ENCODE measurements around the gene TCF3. TPM values are rescaled to one million over a fixed set of nuclear protein-coding genes. Genes with fewer than 3 reads are reported as not detected.
"Not testable (repeated sequence)": the region's sequence is repeated elsewhere in the genome, so short reads cannot be mapped to it uniquely, and the experiment has no call there.

Gene TCF3
- total and polyA plus RNA-seq, 4 donors = 18.8 to 94.7 (median 77.5) TPM

DNA sequence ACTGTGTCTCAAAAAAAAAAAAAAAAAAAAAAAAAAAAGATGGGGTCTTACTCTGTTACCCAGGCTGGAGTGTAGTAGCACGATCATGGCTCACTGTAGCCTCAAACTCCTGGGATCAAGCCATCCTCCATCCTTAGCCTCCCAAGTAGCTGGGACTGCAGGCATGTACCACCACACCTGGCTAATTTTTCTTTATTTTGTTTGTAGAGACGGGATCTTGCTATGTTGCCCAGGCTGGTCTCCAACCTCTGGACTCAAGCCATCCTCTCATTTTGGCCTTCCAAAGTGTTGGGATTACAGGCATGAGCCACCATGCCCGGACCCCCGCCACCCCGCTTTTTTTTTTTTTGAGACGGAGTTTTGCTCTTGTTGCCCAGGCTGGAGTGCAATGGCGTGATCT is 10.8 kb upstream of the TCF3 start:
- not testable (repeated sequence) for H3K9me3 ChIP-seq (ENCODE audit: control insufficient read depth, insufficient read depth, low read length); H3K4me3 ChIP-seq (ENCODE audit: low read depth, low read length); H3K36me3 ChIP-seq (ENCODE audit: control insufficient read depth, insufficient read depth, low read length); DNase-seq (ENCODE audit: low read depth in 4 of 6, low spot score in 6 of 6); H3K27me3 ChIP-seq (ENCODE audit: control insufficient read depth, insufficient read depth, low read length); H3K27ac ChIP-seq (ENCODE audit: low read depth, low read length)
- peaks cover 18% of the 10 kb centered on the region for H3K4me1 ChIP-seq (ENCODE audit: control insufficient read depth, insufficient read depth, low read length)
- WGBS (ENCODE audit: insufficient coverage) = 67% methylated on average over 1 of the region's 7 CpGs

DNA sequence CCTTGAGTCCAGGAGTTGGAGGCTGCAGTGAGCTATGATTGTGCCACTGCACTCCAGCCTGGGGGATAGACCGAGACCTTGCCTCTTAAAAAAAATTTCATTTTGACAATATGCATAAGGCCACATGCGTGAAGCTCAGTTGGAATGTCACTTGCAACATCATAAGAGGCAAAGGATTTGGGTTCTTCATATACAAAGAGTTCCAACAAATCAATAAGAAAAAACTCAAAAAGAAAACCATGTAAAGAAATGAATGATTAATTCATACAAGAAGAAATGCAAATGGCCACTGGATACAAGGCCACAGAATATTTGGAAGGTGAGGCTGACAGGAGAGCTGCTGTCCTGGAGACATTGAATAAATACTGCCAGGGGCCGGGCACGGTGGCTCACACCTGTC is 9.6 kb upstream of the TCF3 start:
- Histone ChIP-seq H3K9me3 (ENCODE audit: control insufficient read depth, insufficient read depth, low read length) (peaks cover 1% of the 10 kb centered on the region), H3K4me3 (ENCODE audit: low read depth, low read length) (no peak overlapping the region), H3K27me3 (ENCODE audit: control insufficient read depth, insufficient read depth, low read length) (no peaks in the 10 kb centered on the region), H3K36me3 (ENCODE audit: control insufficient read depth, insufficient read depth, low read length) (peaks cover 2% of the 10 kb centered on the region), H3K4me1 (ENCODE audit: control insufficient read depth, insufficient read depth, low read length) (peaks cover 8% of the 10 kb centered on the region), H3K27ac (ENCODE audit: low read depth, low read length) (no peak overlapping the region)
- WGBS (ENCODE audit: insufficient coverage) = 100% methylated on average over 2 of the region's 4 CpGs
- DNase-seq (ENCODE audit: low read depth in 4 of 6, low spot score in 6 of 6) = no peak

DNA sequence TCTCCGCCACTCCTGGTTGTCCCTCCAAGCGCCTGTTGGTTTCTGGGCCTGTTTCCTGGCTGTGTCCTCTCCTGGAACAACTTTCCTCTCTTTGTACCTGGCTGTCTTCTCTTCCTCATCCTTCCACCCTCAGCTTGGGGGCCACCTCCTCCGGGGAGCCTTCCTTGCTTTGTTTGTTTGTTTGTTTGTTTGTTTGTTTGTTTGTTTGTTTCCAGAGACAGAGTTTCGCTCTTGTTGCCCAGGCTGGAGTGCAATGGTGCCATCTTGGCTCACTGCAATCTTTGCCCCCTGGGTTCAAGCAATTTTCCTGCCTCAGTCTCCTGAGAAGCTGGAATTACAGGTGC is 6.6 kb upstream of the TCF3 start:
- Histone ChIP-seq H3K9me3 (ENCODE audit: control insufficient read depth, insufficient read depth, low read length) (peaks cover 1% of the 10 kb centered on the region), H3K36me3 (ENCODE audit: control insufficient read depth, insufficient read depth, low read length) (peaks cover 2% of the 10 kb centered on the region), H3K4me3 (ENCODE audit: low read depth, low read length) (no peak overlapping the region), H3K27me3 (ENCODE audit: control insufficient read depth, insufficient read depth, low read length) (no peaks in the 10 kb centered on the region), H3K4me1 (ENCODE audit: control insufficient read depth, insufficient read depth, low read length) (peaks cover 8% of the 10 kb centered on the region), H3K27ac (ENCODE audit: low read depth, low read length) (no peak overlapping the region)
- WGBS (ENCODE audit: insufficient coverage) = 93% methylated on average over 3 of the region's 4 CpGs
- no peak for DNase-seq (ENCODE audit: low read depth in 4 of 6, low spot score in 6 of 6)

DNA sequence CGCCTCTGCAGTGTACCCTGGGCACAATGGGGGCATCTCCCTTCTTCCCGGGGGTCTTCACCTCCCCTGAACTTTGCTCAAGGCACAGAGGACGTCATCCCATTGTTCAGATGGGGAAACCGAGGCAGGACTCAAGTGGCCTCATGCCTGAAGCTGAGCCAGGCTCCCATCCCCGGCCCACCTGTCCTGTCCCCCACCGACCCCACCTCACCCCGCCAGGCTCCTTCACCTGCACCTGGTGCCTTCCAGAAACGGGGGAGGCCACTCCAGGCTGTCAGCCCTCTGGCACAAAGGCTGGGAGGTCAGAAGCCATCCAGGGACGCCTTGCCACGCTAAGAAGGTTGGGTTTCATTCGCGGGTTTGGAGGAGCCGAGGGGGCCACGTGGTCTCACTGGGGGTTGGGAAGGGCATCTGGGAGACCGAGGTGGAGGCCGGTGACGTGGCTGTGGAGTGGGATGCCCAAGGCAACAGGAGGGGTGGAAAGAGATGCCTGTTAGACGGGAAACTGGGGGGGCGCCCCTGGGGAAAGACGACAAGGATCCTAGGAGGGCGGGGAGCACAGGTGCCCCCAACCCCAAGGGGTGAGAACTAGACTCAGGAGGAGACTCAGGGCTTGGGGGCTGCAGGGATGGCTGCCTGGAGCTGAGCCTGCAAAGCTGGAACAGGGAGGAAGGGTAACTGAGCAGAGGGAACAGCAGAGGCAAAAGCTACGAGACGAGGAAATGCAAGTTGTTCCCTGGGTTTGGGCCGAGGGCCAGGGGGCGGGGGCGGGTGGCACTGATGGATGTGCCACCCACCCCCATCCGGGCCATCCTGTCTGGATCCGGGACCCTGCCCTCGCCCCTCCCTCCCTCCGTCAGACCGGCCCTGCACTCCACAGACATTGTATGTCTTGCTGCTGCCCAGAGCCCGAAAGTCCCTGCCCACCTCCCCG is 6.0 kb upstream of the TCF3 start:
- H3K9me3 ChIP-seq (ENCODE audit: control insufficient read depth, insufficient read depth, low read length) = peaks cover 1% of the 10 kb centered on the region
- WGBS (ENCODE audit: insufficient coverage) = 54% methylated on average over 31 of the region's 33 CpGs
- peaks cover 2% of the 10 kb centered on the region for H3K36me3 ChIP-seq (ENCODE audit: control insufficient read depth, insufficient read depth, low read length)
- no peak overlapping the region for H3K27ac ChIP-seq (ENCODE audit: low read depth, low read length)
- H3K27me3 ChIP-seq (ENCODE audit: control insufficient read depth, insufficient read depth, low read length) = no peaks in the 10 kb centered on the region
- no peak for DNase-seq (ENCODE audit: low read depth in 4 of 6, low spot score in 6 of 6)
- no peak overlapping the region for H3K4me3 ChIP-seq (ENCODE audit: low read depth, low read length)
- H3K4me1 ChIP-seq (ENCODE audit: control insufficient read depth, insufficient read depth, low read length) = peaks cover 12% of the 10 kb centered on the region

DNA sequence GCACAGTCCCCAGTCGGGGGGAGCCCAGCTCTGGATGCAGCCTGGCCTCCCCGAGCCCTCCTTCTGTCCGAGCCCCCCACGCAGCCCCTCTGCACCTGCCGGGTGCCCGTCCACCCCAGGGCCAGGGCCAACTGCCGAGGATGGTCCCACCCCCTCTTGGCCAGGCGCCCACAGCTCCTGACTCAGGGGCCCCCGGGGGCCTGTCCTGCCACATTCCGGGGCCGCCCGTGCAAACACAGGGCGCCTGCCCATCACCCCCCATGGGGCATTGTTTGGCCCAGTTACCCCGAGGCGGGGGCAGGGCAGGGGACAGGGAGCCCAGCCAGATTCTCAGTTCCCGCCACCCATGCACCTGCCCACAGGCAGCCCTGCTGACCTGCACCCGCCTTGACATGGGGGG is 5.3 kb upstream of the TCF3 start:
- no peak overlapping the region for H3K4me3 ChIP-seq (ENCODE audit: low read depth, low read length)
- H3K36me3 ChIP-seq (ENCODE audit: control insufficient read depth, insufficient read depth, low read length) = peaks cover 2% of the 10 kb centered on the region
- no peaks in the 10 kb centered on the region for H3K27me3 ChIP-seq (ENCODE audit: control insufficient read depth, insufficient read depth, low read length)
- H3K4me1 ChIP-seq (ENCODE audit: control insufficient read depth, insufficient read depth, low read length) = peaks cover 17% of the 10 kb centered on the region
- DNase-seq (ENCODE audit: low read depth in 4 of 6, low spot score in 6 of 6) = no peak
- peaks cover 1% of the 10 kb centered on the region for H3K9me3 ChIP-seq (ENCODE audit: control insufficient read depth, insufficient read depth, low read length)
- no peak overlapping the region for H3K27ac ChIP-seq (ENCODE audit: low read depth, low read length)
- 45% methylated on average over 17 of the region's 17 CpGs for WGBS (ENCODE audit: insufficient coverage)

DNA sequence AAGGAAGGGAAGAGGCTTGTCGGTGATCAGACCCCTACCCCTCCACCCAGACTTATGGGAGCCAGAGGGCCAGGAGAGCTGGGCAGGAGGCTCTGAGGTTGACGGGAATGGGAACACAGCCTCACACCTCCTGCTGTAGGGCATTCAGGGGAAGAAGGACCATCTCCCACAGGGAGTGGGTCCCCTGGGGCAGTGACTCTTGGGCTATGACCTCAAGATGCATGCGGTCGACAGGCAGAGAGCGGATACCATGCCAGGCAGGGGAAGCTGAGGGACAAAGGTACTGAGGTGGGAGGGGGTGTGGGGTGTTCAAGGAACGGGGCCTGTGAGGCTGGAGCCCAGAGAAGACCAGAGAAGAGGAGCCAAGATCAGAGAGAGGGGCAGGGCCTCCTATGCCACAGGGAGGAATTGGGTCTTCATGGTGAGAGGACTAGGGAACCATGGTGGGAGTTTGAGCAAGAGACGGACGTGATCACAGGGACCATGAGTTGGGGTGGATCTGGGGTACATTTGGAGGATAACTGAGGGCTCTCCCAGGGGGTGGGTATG is 4.6 kb upstream of the TCF3 start:
- H3K27ac ChIP-seq (ENCODE audit: low read depth, low read length) = no peak overlapping the region
- 83% methylated on average over 7 of the region's 8 CpGs for WGBS (ENCODE audit: insufficient coverage)

DNA sequence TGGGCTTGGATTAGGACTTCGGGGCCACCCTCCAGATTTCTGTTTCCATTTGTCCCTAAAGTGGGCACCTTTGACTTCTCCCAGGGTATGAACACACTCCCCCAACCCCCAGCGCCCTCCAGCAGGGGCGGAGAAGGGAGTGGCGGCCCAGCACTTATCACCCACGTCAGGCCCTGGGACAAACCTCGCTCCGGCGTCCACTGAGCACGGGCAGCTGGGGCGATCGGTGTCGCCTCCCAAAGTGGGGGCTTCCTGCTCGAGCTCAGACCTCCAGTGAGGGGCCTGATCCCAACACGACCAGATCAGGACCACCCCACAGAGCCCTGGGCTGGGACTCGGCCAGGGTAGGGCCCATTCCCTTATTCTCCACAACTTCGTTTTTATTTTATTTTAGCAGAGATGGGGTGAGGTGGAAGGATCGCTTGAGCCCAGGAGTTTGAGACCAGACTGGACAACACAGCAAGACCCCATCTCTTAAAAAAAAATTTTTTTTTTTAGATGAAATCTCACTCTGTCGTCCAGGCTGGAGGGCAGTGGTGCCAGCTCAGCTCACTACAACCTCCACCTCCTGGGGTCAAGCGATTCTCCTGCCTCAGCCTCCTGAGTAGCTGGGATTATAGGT is 3.7 kb upstream of the TCF3 start:
- Histone ChIP-seq H3K36me3 (ENCODE audit: control insufficient read depth, insufficient read depth, low read length) (peaks cover 2% of the 10 kb centered on the region), H3K27me3 (ENCODE audit: control insufficient read depth, insufficient read depth, low read length) (no peaks in the 10 kb centered on the region), H3K4me1 (ENCODE audit: control insufficient read depth, insufficient read depth, low read length) (peaks cover 20% of the 10 kb centered on the region), H3K4me3 (ENCODE audit: low read depth, low read length) (no peak overlapping the region), H3K9me3 (ENCODE audit: control insufficient read depth, insufficient read depth, low read length) (peaks cover 1% of the 10 kb centered on the region), H3K27ac (ENCODE audit: low read depth, low read length) (no peak overlapping the region)
- no peak for DNase-seq (ENCODE audit: low read depth in 4 of 6, low spot score in 6 of 6)
- WGBS (ENCODE audit: insufficient coverage) = 69% methylated on average over 16 of the region's 19 CpGs

More for the DNA sequence above, 4.6 kb upstream of the TCF3 start:
- no peak for DNase-seq (ENCODE audit: low read depth in 4 of 6, low spot score in 6 of 6)
- no peaks in the 10 kb centered on the region for H3K27me3 ChIP-seq (ENCODE audit: control insufficient read depth, insufficient read depth, low read length)
- H3K9me3 ChIP-seq (ENCODE audit: control insufficient read depth, insufficient read depth, low read length) = peaks cover 1% of the 10 kb centered on the region
- no peak overlapping the region for H3K4me3 ChIP-seq (ENCODE audit: low read depth, low read length)
- H3K36me3 ChIP-seq (ENCODE audit: control insufficient read depth, insufficient read depth, low read length) = peaks cover 2% of the 10 kb centered on the region
- H3K4me1 ChIP-seq (ENCODE audit: control insufficient read depth, insufficient read depth, low read length) = peaks cover 17% of the 10 kb centered on the region

DNA sequence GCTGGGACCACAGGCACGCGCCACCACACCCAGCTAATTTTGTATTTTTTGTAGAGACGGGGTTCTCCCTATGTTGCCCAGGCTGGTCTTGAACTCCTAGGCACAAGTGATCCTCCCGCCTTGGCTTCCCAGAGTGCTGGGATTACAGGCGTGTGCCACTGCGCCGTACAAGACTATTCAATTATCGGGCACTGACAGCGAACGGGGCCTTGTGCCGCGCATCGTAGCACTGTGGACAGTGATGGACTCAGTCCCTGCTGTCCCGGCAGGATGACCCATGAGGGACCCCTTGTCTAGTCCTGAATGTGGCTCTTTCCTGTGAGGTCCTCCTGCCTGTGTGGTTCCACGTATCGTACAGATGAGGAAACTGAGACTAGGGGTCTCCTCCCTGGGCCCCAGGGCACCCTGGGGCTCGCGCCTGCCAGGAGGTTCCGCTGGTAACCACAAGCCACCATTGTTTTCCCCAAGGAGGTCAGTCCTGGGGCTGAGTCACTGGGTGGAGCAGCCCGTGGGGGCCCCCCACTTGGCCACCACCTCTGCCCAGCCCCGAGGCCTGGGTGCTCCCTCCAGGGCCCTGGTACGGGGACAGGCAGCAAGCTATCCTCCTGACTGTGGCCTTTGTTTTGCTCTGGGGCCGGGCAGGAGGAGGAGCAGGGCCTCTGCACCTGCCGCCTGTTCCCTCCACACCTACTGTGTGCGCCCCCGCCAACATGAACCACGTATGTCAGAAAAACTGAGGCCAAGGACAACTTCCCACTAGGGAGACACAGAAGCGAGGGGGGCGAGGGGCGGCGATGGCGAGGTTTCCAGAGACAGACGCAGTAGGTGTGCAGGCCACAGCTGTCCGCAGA is 2.9 kb upstream of the TCF3 start:
- peaks cover 28% of the 10 kb centered on the region for H3K4me1 ChIP-seq (ENCODE audit: control insufficient read depth, insufficient read depth, low read length)
- H3K27me3 ChIP-seq (ENCODE audit: control insufficient read depth, insufficient read depth, low read length) = no peaks in the 10 kb centered on the region
- H3K36me3 ChIP-seq (ENCODE audit: control insufficient read depth, insufficient read depth, low read length) = peaks cover 3% of the 10 kb centered on the region
- H3K27ac ChIP-seq (ENCODE audit: low read depth, low read length) = no peak overlapping the region
- no peak overlapping the region for H3K4me3 ChIP-seq (ENCODE audit: low read depth, low read length)
- DNase-seq (ENCODE audit: low read depth in 4 of 6, low spot score in 6 of 6) = no peak
- no peaks in the 10 kb centered on the region for H3K9me3 ChIP-seq (ENCODE audit: control insufficient read depth, insufficient read depth, low read length)
- 86% methylated on average over 34 of the region's 34 CpGs for WGBS (ENCODE audit: insufficient coverage)

DNA sequence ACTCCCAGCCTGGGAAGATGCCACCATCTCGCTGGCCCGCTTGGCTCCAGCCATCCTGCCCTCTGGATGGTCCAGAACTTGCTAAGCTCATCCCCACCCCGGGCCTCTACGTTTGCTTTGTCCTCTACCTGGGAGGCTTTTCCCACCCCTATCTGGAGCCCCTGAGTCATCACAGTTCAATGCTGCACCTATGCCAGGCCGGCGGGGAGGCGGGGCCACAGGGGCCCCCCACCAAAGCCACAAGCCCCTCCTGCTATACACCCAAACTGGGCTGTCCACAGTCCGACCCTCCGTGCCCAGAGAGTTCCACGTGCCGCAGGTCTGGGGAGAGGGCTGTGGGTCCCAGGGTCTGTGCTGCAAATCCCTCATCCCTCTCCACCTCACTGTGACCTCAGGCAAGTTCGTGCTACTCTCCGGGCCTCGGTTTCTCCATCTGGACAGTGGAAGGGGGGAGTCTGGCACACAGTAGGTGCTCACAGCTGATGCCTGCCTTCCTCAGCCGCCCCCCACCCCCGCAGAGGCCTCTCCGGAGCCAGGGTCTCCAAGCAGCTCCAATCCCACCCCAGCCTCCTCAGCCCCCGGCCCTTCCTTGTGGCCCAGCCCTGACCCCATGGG is 1.9 kb upstream of the TCF3 start:
- Histone ChIP-seq H3K36me3 (ENCODE audit: control insufficient read depth, insufficient read depth, low read length) (peaks cover 13% of the 10 kb centered on the region), H3K27me3 (ENCODE audit: control insufficient read depth, insufficient read depth, low read length) (no peaks in the 10 kb centered on the region), H3K9me3 (ENCODE audit: control insufficient read depth, insufficient read depth, low read length) (no peaks in the 10 kb centered on the region), H3K27ac (ENCODE audit: low read depth, low read length) (no peak overlapping the region), H3K4me1 (ENCODE audit: control insufficient read depth, insufficient read depth, low read length) (peaks cover 38% of the 10 kb centered on the region), H3K4me3 (ENCODE audit: low read depth, low read length) (no peak overlapping the region)
- no peak for DNase-seq (ENCODE audit: low read depth in 4 of 6, low spot score in 6 of 6)
- WGBS (ENCODE audit: insufficient coverage) = 83% methylated on average over 11 of the region's 18 CpGs

Data from spinal cord (tissue), 10 donors.